ENCODE data around the gene ERP44. TPM values are rescaled to one million over a fixed set of nuclear protein-coding genes. Genes with fewer than 3 reads are reported as not detected.

ERP44 gene
- total RNA-seq, 4 donors from 2014 or later, result 7.0 to 10.8 (median 9.7) TPM

- DNase-seq, result no peak
- peaks cover 0 to 43% of the 10 kb centered on the region in 2 donors for H3K36me3 ChIP-seq
- peaks cover 11 to 19% of the 10 kb centered on the region in 2 donors for H3K4me1 ChIP-seq
- intact Hi-C loops (cut with DNase I; ENCODE audit: low total_unique reads) (no loop called here), in situ Hi-C loops (cut with MboI; ENCODE audit: low sequenced_read_pairs in 4 of 4) (no loop called here)
- H3K9me3 ChIP-seq, result no peaks in the 10 kb centered on the region
- no peak overlapping the region for H3K4me3 ChIP-seq
- no peaks in the 10 kb centered on the region for H3K27me3 ChIP-seq
- no peak for ATAC-seq
- no peak overlapping the region for H3K27ac ChIP-seq
- TF ChIP-seq CTCF (IDR thresholded peaks at IDR 0.05 in 4 of 5, conservative IDR thresholded peaks at IDR 0.05 in 1 of 5) (no peak), POLR2A (IDR thresholded peaks at IDR 0.05) (no peak)
Observed at GRCh38 chr9:100104314-100104713, 5.5 kb upstream of the ERP44 start.

- Histone ChIP-seq H3K4me3 (no peak overlapping the region), H3K27me3 (no peaks in the 10 kb centered on the region), H3K36me3 (peaks cover 0 to 28% of the 10 kb centered on the region in 2 donors), H3K4me1 (peaks cover 26 to 27% of the 10 kb centered on the region in 2 donors), H3K27ac (no peak overlapping the region), H3K9me3 (no peaks in the 10 kb centered on the region)
- no peak for TF ChIP-seq POLR2A (IDR thresholded peaks at IDR 0.05)
- TF ChIP-seq CTCF (IDR thresholded peaks at IDR 0.05 in 4 of 5, conservative IDR thresholded peaks at IDR 0.05 in 1 of 5), result no peak
- intact Hi-C loops (cut with DNase I; ENCODE audit: low total_unique reads) (no loop called here), in situ Hi-C loops (cut with MboI; ENCODE audit: low sequenced_read_pairs in 4 of 4) (no loop called here)
- ATAC-seq, result no peak
- DNase-seq, result no peak
Observed at GRCh38 chr9:100101608-100102007, 2.8 kb upstream of the ERP44 start.

- ATAC-seq (no peak), DNase-seq (no peak)
- TF ChIP-seq POLR2A (IDR thresholded peaks at IDR 0.05), result no peak
- Histone ChIP-seq H3K27me3 (no peaks in the 10 kb centered on the region), H3K4me3 (peak overlapping the region; percentile 87 to 98 (median 98)), H3K4me1 (peaks cover 31 to 36% of the 10 kb centered on the region in 2 donors), H3K9me3 (no peaks in the 10 kb centered on the region), H3K27ac (peak overlapping the region; percentile 90 to 99 (median 95)), H3K36me3 (peaks cover 0 to 15% of the 10 kb centered on the region in 2 donors)
- intact Hi-C loops (cut with DNase I; ENCODE audit: low total_unique reads) (no loop called here), in situ Hi-C loops (cut with MboI; ENCODE audit: low sequenced_read_pairs in 4 of 4) (no loop called here)
Observed at GRCh38 chr9:100100146-100100667, 1.4 kb upstream of the ERP44 start.

GRCh38 chr9:100099722-100100042 lies 882 bp upstream of the ERP44 start:
- ATAC-seq (no peak), DNase-seq (no peak)

More at GRCh38 chr9:100099722-100100042, 882 bp upstream of the ERP44 start:
- H3K36me3 ChIP-seq, result peaks cover 0 to 10% of the 10 kb centered on the region in 2 donors
- peaks cover 31 to 36% of the 10 kb centered on the region in 2 donors for H3K4me1 ChIP-seq
- in situ Hi-C loops (cut with MboI; ENCODE audit: low sequenced_read_pairs in 4 of 4) (no loop called here), intact Hi-C loops (cut with DNase I; ENCODE audit: low total_unique reads) (loop anchor here (1.0 to 5.0 kb wide), 6 partner anchors 12 to 877 kb away; partner anchors contain the start of genes ALG2, NR4A3, SEC61B and TEX10)
- peak overlapping the region; percentile 90 to 99 (median 95) for H3K27ac ChIP-seq
- TF ChIP-seq CTCF (IDR thresholded peaks at IDR 0.05 in 4 of 5, conservative IDR thresholded peaks at IDR 0.05 in 1 of 5), result no peak
- TF ChIP-seq POLR2A (IDR thresholded peaks at IDR 0.05), result no peak
- no peaks in the 10 kb centered on the region for H3K9me3 ChIP-seq
- peak overlapping the region; percentile 87 to 98 (median 98) for H3K4me3 ChIP-seq
- no peaks in the 10 kb centered on the region for H3K27me3 ChIP-seq
